IMR-90 (cell line): Measurements from ENCODE around the gene ANKRD22. TPM values are rescaled to one million over a fixed set of nuclear protein-coding genes. Genes with fewer than 3 reads are reported as not detected.

Source experiments
- ATAC-seq: fragments of 200-7000 bp; cut with Tn5 transposase; 2 replicates; pipeline ENCODE4 v1.9.1; 2020; ENCODE audit warnings: low read depth, mild to moderate bottlenecking, moderate library complexity
- BruUV-seq: library from RNA; stranded (reverse); fragments of 400-500 nt; replicated peaks from 2 replicates; lab custom pipeline; 2021; lab: Mats Ljungman, UMichigan
- CTCF ChIA-PET: fragments of 300-600 bp; formaldehyde crosslinking; extraction: SDS; loops from one replicate; lab custom pipeline; 2021; ENCODE audit warnings: antibody characterized with exemption; lab: Yijun Ruan, JAX
- POLR2A ChIA-PET: fragments of 300-600 bp; sonication (Branson Sonifier 250); formaldehyde crosslinking; loops from one replicate; lab custom pipeline; 2022; ENCODE audit warnings: antibody characterized with exemption; ENCODE audit not compliant: unreplicated experiment; lab: Charles Lee
- DNase-seq: peaks from one replicate; pipeline ENCODE4 v3.0.0; 2013
- H2AFZ ChIP-seq: replicated peaks from 2 replicates; pipeline ENCODE3; 2013; ENCODE audit warnings: low read length, mild to moderate bottlenecking; ENCODE audit not compliant: poor library complexity
- H2AK5ac ChIP-seq: 2 replicates; pipeline ENCODE4 v1.6.1; 2013; ENCODE audit warnings: low read depth, low read length, inconsistent platforms
- H2AK9ac ChIP-seq: replicated peaks from 2 replicates; pipeline ENCODE3; 2013; ENCODE audit warnings: mild to moderate bottlenecking, low read depth, low read length, moderate library complexity; ENCODE audit not compliant: poor library complexity
- H2BK120ac ChIP-seq: 2 replicates; pipeline ENCODE4 v1.6.1; 2013; ENCODE audit warnings: low read depth, low read length, inconsistent platforms
- H2BK15ac ChIP-seq: 3 replicates; pipeline ENCODE4 v1.6.1; 2013; ENCODE audit warnings: low read depth, low read length, inconsistent platforms
- H2BK20ac ChIP-seq: 2 replicates; pipeline ENCODE4 v1.6.1; 2013; ENCODE audit warnings: low read depth, mild to moderate bottlenecking, inconsistent platforms, low read length, moderate library complexity
- H2BK5ac ChIP-seq: 2 replicates; pipeline ENCODE4 v1.6.1; 2013; ENCODE audit warnings: mild to moderate bottlenecking, low read depth, low read length, inconsistent platforms; ENCODE audit not compliant: poor library complexity, severe bottlenecking
- H3K14ac ChIP-seq: replicated peaks from 2 replicates; pipeline ENCODE4 v1.6.1; 2013; ENCODE audit warnings: low read depth, low read length, inconsistent platforms
- H3K18ac ChIP-seq: 2 replicates; pipeline ENCODE4 v1.6.1; 2013; ENCODE audit warnings: low read depth, low read length, control low read depth
- H3K23ac ChIP-seq: 2 replicates; pipeline ENCODE4 v1.6.1; 2013; ENCODE audit warnings: low read depth, low read length, inconsistent platforms
- H3K27ac ChIP-seq: 2 replicates; pipeline ENCODE4 v1.5.1; 2013; ENCODE audit warnings: mild to moderate bottlenecking, control low read depth, low read length; ENCODE audit not compliant: insufficient read depth
- H3K27me3 ChIP-seq: 2 replicates; pipeline ENCODE4 v1.6.1; 2013; ENCODE audit warnings: low read length; ENCODE audit not compliant: control insufficient read depth, insufficient read depth
- H3K36me3 ChIP-seq: 2 replicates; pipeline ENCODE4 v1.6.1; 2013; ENCODE audit warnings: low read length, mixed read lengths; ENCODE audit not compliant: control insufficient read depth, insufficient read depth
- H3K4ac ChIP-seq: 2 replicates; pipeline ENCODE4 v1.6.1; 2013; ENCODE audit warnings: low read depth, low read length, inconsistent platforms
- H3K4me1 ChIP-seq: 2 replicates; pipeline ENCODE4 v1.6.1; 2013; ENCODE audit warnings: low read length, mixed read lengths; ENCODE audit not compliant: control insufficient read depth, insufficient read depth
- H3K4me2 ChIP-seq: 2 replicates; pipeline ENCODE4 v1.6.1; 2013; ENCODE audit warnings: low read depth, mild to moderate bottlenecking, control low read depth, low read length, moderate library complexity
- H3K4me3 ChIP-seq: 2 replicates; pipeline ENCODE4 v1.5.1; 2013; ENCODE audit warnings: low read depth, mild to moderate bottlenecking, control low read depth, low read length, moderate library complexity; ENCODE audit not compliant: insufficient read depth
- H3K56ac ChIP-seq: 2 replicates; pipeline ENCODE4 v1.6.1; 2013; ENCODE audit warnings: low read length, inconsistent platforms; ENCODE audit not compliant: insufficient read depth; ENCODE audit errors: extremely low read depth
- H3K79me1 ChIP-seq, 2 experiments: 2 replicates each; pipeline ENCODE4 v1.6.1; 2013; ENCODE audit warnings: low read length in 2 of 2, inconsistent platforms in 1 of 2, low read depth in 1 of 2
- H3K9ac ChIP-seq: 2 replicates; pipeline ENCODE4 v1.6.1; 2013; ENCODE audit warnings: low read depth, low read length, control low read depth
- H3K9me1 ChIP-seq: 2 replicates; pipeline ENCODE4 v1.6.1; 2013; ENCODE audit warnings: low read length, inconsistent platforms; ENCODE audit not compliant: insufficient read depth
- H3K9me3 ChIP-seq: 2 replicates; pipeline ENCODE4 v1.6.1; 2013; ENCODE audit warnings: low read length; ENCODE audit not compliant: control insufficient read depth, insufficient read depth
- H4K20me1 ChIP-seq: 2 replicates; pipeline ENCODE4 v1.6.1; 2013; ENCODE audit warnings: low read length, inconsistent platforms; ENCODE audit not compliant: insufficient read depth
- H4K5ac ChIP-seq: 2 replicates; pipeline ENCODE4 v1.6.1; 2013; ENCODE audit warnings: mild to moderate bottlenecking, low read depth, low read length, control low read depth
- H4K8ac ChIP-seq, 2 experiments: 2 replicates each; pipeline ENCODE4 v1.6.1; 2013; ENCODE audit warnings: low read depth in 2 of 2, low read length in 2 of 2, control low read depth in 1 of 2, inconsistent platforms in 1 of 2
- H4K91ac ChIP-seq: 2 replicates; pipeline ENCODE4 v1.6.1; 2013; ENCODE audit warnings: low read depth, low read length, inconsistent platforms; ENCODE audit not compliant: insufficient read depth
- BHLHE40 ChIP-seq: fragments of 150-350 bp; IDR thresholded peaks from 2 replicates; pipeline ENCODE4 v1.6.1; 2016; ENCODE audit warnings: mild to moderate bottlenecking, low read depth, low read length
- CEBPB ChIP-seq: IDR thresholded peaks from 2 replicates; pipeline ENCODE4 v1.6.1; 2012; ENCODE audit warnings: low read depth, low read length, improper control_type of control experiment
- CHD1 ChIP-seq: IDR thresholded peaks from 2 replicates; pipeline ENCODE4 v1.6.1; 2012; ENCODE audit warnings: low read depth, low read length, improper control_type of control experiment
- CTCF ChIP-seq: conservative IDR thresholded peaks from 2 replicates; pipeline ENCODE4 v1.5.1; 2012; ENCODE audit warnings: mild to moderate bottlenecking, low read depth, low read length, improper control_type of control experiment
- ELK1 ChIP-seq: fragments of 150-350 bp; IDR thresholded peaks from 2 replicates; pipeline ENCODE4 v1.6.1; 2016; ENCODE audit warnings: low read depth, mild to moderate bottlenecking, low read length, moderate library complexity, borderline replicate concordance
- FOS ChIP-seq: fragments of 150-350 bp; IDR thresholded peaks from 2 replicates; pipeline ENCODE4 v1.6.1; 2016; ENCODE audit warnings: low read depth, low read length
- MAFK ChIP-seq: IDR thresholded peaks from 2 replicates; pipeline ENCODE4 v1.6.1; 2012; ENCODE audit warnings: low read depth, low read length, improper control_type of control experiment
- MAZ ChIP-seq: IDR thresholded peaks from 2 replicates; pipeline ENCODE4 v1.6.1; 2012; ENCODE audit warnings: low read depth, mild to moderate bottlenecking, low read length, improper control_type of control experiment, moderate library complexity, borderline replicate concordance
- NFE2L2 ChIP-seq: fragments of 150-350 bp; IDR thresholded peaks from 2 replicates; pipeline ENCODE4 v1.6.1; 2016; ENCODE audit warnings: low read depth, mild to moderate bottlenecking, low read length
- POLR2A ChIP-seq: IDR thresholded peaks from 2 replicates; pipeline ENCODE4 v1.6.1; 2012; ENCODE audit warnings: mild to moderate bottlenecking, low read depth, low read length
- RAD21 ChIP-seq: IDR thresholded peaks from 2 replicates; pipeline ENCODE4 v1.6.1; 2012; ENCODE audit warnings: low read length, improper control_type of control experiment
- RCOR1 ChIP-seq: IDR thresholded peaks from 2 replicates; pipeline ENCODE4 v1.6.1; 2012; ENCODE audit warnings: mild to moderate bottlenecking, low read length, improper control_type of control experiment; ENCODE audit not compliant: insufficient replicate concordance
- RFX5 ChIP-seq: IDR thresholded peaks from 2 replicates; pipeline ENCODE4 v1.8.0; 2012; ENCODE audit warnings: low read depth, mild to moderate bottlenecking, low read length, moderate library complexity
- SMC3 ChIP-seq: fragments of 150-350 bp; IDR thresholded peaks from 2 replicates; pipeline ENCODE4 v1.6.1; 2016; ENCODE audit warnings: low read depth, mild to moderate bottlenecking, antibody characterized with exemption, low read length, moderate library complexity
- USF2 ChIP-seq: fragments of 150-350 bp; IDR thresholded peaks from 2 replicates; pipeline ENCODE4 v1.6.1; 2017; ENCODE audit warnings: mild to moderate bottlenecking, antibody characterized with exemption, low read length, low read depth
- WGBS, 2 experiments: methylation state at CpG; one replicate each; pipeline versions ENCODE4 v1.1.5 to v1.1.7; 2013; ENCODE audit warnings: missing lambda C conversion rate in 2 of 2; ENCODE audit not compliant: insufficient read length in 1 of 2; ENCODE audit errors: extremely low coverage in 2 of 2; 5-methylcytosine and 5-hydroxymethylcytosine counted together
- dilution Hi-C: fragments of 300-500 bp; cut with HindIII; formaldehyde crosslinking; loops from one replicate; pipeline ENCODE4 v1.14.3; 2018; ENCODE audit warnings: low sequenced_read_pairs; ENCODE audit not compliant: unreplicated experiment
- in situ Hi-C: fragments of 300-500 bp; cut with MboI; formaldehyde crosslinking; loops from 3 replicates; pipeline ENCODE4 v1.14.3; 2019; ENCODE audit warnings: low sequenced_read_pairs, inconsistent platforms, mixed read lengths
- intact Hi-C: fragments of 100-400 bp; cut with micrococcal nuclease; formaldehyde crosslinking; loops from 2 replicates; pipeline ENCODE4 v1.10.0; 2022
- polyA plus RNA-seq, 3 experiments: library from polyadenylated mRNA; depleted of rRNA; stranded (reverse); fragments of >200 nt; gene quantifications; 2 replicates each; pipeline ENCODE4 v1.2.3, GENCODE V29; 2012; ENCODE audit warnings: low replicate concordance in 1 of 3
- total RNA-seq: library from RNA; depleted of rRNA; stranded (reverse); fragments of >200 nt; gene quantifications from 2 replicates; pipeline ENCODE4 v1.2.3, GENCODE V29; 2012

Gene ANKRD22
- total and polyA plus RNA-seq, 2 of the 4 experiments (the other 2 are of a cell fraction), result not detected

- Histone ChIP-seq H3K4me1 (peaks cover 7% of the 10 kb centered on the region), H2BK120ac (no peak overlapping the region), H2BK15ac (no peak overlapping the region), H3K36me3 (no peaks in the 10 kb centered on the region), H3K9me1 (peaks cover 2% of the 10 kb centered on the region; the same call in 1 of the 2 replicates), H2AK5ac (no peak overlapping the region), H4K5ac (no peak overlapping the region), H3K27ac (no peak overlapping the region), H2BK20ac (no peak overlapping the region), H3K4ac (no peak overlapping the region), H3K9me3 (no peaks in the 10 kb centered on the region), H3K14ac (no peak overlapping the region), H3K4me3 (no peak overlapping the region), H4K20me1 (no peaks in the 10 kb centered on the region), H3K9ac (no peak overlapping the region), H2AK9ac (no peak overlapping the region), H3K4me2 (no peak overlapping the region), H2BK5ac (no peak overlapping the region), H4K8ac (no peak overlapping the region), H3K23ac (no peak overlapping the region), H2AFZ (no peak overlapping the region), H3K56ac (no peak overlapping the region), H4K91ac (no peak overlapping the region), H3K79me1 (no peaks in the 10 kb centered on the region), H3K27me3 (no peaks in the 10 kb centered on the region), H3K18ac (no peak overlapping the region)
- ChIA-PET POLR2A (no interaction called here), CTCF (interaction anchor here (0.6 to 1.1 kb wide), 3 partner anchors 9 to 32 kb away, joined by 3 read pairs; no protein-coding TSS in a partner anchor)
- no peak for TF ChIP-seq USF2
- no peak for TF ChIP-seq RCOR1
- TF ChIP-seq CTCF, result no peak
- TF ChIP-seq POLR2A, result no peak
- no peak for TF ChIP-seq FOS
- TF ChIP-seq MAFK, result no peak
- TF ChIP-seq CEBPB, result no peak
- TF ChIP-seq RFX5, result no peak
- no peak for TF ChIP-seq SMC3
- TF ChIP-seq RAD21, result no peak
- no peak for TF ChIP-seq BHLHE40
- TF ChIP-seq NFE2L2, result no peak
- TF ChIP-seq ELK1, result no peak
- no peak for TF ChIP-seq MAZ
- TF ChIP-seq CHD1, result no peak
- intact Hi-C loops, result loop anchor here (5.0 kb wide), 1 partner anchor 444 kb away; no protein-coding TSS in a partner anchor
- in situ Hi-C loops, result no loop called here
- WGBS, 2 experiments, result no CpG with 5 or more reads among the region's 4 CpGs
- DNase-seq, result no peak
- dilution Hi-C loops, result no loop called here
- ATAC-seq, result no peak
- BruUV-seq, result no TSS peak
Observed at GRCh38 chr10:88853155-88853881, 1.7 kb upstream of the ANKRD22 start.
